ENCODE results near the gene PDPN.
A peak's percentile ranks its signal among the peaks of the same experiment; 100 is the strongest.
"Not testable (repeated sequence)": the region's sequence is repeated elsewhere in the genome, so short reads cannot be mapped to it uniquely, and the experiment has no call there.

The PDPN gene, protein sequence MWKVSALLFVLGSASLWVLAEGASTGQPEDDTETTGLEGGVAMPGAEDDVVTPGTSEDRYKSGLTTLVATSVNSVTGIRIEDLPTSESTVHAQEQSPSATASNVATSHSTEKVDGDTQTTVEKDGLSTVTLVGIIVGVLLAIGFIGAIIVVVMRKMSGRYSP

GRCh38 chr1:13583595-13583965 lies at the start of gene PDPN:
Gene PDPN, plus strand, starts transcription at chr1:13583832. Its CDS starts 202 bp downstream, at chr1:13584034.
- FAIRE-seq (no peak), DNase-seq (ENCODE audit: insufficient read length, low spot score) (peak; percentile 59)

DNA sequence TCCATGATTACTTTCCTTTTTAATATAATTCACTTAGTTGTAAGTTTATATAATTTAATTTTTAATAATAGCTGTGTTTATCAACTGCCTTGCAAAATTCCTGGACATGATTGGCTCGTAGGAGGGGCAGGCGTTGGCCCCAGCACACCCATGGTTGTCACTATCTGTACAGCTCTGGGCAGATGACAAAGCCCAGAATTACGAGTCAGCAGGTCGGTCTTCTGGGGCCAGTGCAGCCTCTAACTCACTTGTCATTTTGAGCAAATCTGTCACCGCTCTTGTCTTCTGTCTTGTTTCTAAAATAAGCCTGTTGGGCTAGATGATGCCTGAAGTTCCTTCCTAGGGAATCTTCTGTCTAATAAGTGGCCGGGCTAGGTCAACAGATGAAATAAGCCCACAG lies 48.4 kb upstream of the PDPN start:
- DNase-seq (ENCODE audit: insufficient read length, low spot score), result no peak
- no peak for FAIRE-seq

DNA sequence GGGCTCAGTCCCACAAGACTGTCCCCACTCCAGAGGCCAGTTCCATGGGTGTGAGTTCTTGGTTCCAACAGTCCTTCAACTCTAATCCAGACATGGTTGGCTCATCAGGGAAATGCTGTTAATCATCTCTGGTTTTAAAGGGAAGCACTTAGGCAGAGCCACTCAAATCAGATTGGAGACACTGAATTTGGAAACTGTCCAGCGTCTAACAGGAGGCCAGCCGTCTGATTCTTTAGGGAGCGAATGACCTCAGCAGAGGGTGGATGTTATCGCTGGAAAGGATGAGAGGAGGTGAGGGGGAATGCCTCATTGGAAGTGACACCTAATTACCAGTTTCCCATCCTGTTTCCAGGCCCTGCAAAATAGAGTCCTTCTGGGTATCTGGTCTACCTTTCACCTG lies 47.1 kb upstream of the PDPN start:
- no peak for FAIRE-seq

DNA sequence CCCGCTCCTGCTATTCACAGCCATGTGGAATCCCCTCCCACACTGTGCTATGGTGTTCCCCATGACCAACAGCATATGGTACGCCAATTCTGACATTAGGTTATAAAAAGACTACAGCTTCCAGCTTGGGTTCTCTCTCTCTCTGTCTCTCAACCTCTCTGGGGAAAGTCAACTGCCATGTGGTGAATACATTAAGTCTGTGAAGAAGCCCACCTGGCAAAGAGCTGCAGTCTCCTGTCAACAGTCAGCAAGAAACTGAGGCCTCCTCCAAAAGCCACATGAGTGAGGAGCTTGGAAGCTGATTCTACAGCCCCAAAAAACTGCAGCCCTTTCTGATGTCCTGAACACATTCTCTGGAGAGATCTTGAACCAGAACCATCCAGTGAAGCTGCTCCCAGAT lies 44.8 kb upstream of the PDPN start:
- DNase-seq (ENCODE audit: insufficient read length, low spot score) (no peak), FAIRE-seq (no peak)

More for the DNA sequence above, 47.1 kb upstream of the PDPN start:
- DNase-seq (ENCODE audit: insufficient read length, low spot score), result no peak

- FAIRE-seq (no peak), DNase-seq (ENCODE audit: insufficient read length, low spot score) (no peak)
These were observed 43.9 kb upstream of the PDPN start for GRCh38 chr1:13539683-13540082.

DNA sequence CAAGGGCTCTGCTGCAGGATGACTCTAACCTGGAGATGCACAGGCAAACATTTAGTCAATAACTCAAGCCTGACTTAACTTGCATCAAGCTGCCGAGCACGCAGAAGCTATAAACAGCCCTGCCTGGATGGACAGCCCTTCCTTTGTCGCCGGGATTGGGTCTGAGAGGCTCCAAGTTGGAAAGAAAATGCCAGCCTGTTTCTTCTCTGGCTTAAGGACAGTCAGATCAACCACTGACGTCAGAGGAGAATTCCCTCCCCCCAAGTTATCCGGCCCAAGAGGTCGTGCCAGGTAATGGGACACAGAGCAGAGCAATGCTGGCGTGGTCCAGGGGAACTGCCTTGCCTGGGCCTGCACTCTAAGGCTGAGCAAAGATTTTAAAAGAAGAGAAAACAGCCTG lies 42.8 kb upstream of the PDPN start:
- FAIRE-seq (no peak), DNase-seq (ENCODE audit: insufficient read length, low spot score) (no peak)

DNA sequence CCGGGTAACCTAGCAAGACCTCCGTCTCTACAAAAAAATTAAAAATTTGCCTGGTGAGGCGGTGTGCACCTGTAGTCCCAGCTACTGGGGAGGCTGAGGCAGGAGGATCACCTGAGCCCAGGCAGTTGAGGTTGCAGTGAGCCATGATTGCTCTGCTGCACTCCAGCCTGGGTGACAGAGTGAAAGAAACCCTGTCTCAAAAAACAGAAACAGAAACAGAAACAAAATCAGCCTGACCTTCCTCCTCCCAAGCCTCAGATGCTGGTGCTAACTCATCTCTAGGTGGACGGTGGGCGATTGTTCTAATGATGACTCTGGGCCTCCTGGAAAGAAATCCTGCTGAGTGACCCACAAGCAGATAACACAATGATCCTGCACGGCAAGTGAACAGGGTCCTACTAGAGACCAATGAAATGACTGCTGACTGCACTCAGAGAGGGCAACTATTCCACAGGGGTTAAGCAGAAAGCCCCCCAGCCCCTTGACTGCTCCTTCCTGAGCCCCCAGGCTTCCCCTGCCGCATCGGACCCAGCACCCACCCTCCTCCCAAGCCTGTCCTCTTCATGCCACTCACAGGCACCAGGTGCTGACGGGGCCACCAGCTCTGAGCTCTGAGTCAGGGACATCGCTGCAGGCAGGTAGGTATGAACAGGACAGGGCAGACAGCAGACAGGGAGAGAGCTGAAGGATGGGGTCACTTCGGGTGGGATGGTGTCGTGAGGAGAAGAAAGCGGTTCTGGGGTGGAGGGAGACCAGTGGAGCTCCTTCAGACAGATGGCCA lies 42.0 kb upstream of the PDPN start:
- FAIRE-seq, result no peak
- no peak for DNase-seq (ENCODE audit: insufficient read length, low spot score)

DNA sequence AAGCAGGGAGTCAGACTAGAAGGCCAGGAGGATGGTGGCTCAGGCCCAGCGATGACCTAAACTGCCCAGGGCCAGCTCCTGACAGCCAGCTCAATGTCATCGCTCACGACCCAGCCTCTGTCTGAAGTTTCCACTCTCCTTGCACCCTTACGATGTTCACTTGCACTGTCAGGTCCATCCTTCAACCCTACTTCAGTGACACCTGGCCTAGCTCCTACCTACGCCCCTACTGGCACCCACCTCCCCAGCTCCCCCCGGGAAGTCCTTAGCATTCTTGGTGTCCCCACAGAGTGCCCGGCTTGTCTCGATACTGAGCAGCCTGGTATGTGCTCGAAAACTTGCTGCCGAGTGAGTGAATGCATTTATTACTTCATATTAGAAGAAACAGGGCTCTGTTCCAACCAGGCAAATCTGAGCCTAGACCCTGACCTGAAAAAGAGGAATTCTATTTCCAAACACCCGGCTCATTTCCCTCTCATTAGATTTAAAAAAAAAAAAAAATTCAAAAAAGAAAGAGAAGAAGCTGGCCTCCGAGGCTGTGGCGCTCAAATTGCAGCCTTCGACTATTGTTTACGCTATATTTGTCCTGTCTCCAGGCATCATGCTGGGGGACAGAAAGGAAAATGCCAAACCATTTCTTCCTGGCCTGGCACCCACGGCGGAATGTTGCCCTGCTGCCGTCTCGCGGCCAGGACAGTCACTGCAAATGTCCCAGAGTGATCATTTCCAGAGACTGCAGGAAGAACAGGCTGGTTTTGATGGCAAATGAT lies 40.0 kb upstream of the PDPN start:
- no peak for DNase-seq (ENCODE audit: insufficient read length, low spot score)
- FAIRE-seq, result no peak

- DNase-seq (ENCODE audit: insufficient read length, low spot score) (no peak), FAIRE-seq (no peak)
These were observed 39.4 kb upstream of the PDPN start for GRCh38 chr1:13544221-13544556.

DNA sequence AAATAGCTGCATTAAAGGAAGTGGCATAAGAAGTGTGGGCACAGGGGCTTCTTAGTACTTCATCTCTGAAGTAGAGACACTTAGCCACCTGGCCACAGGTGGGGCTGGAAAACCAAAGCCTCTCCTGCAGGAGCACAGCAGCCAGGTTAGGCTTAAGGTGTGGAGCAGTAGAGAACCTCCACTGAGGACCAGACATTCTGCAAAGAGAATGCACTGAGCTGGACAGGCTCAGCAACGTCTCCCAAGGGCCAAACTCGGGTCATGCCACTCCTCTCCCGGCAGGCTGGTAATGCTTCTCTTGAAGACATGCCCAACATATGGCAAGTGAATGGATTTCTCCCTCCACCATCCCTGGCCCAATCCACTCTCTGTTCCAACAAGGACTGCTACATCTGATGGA lies 36.8 kb upstream of the PDPN start:
- no peak for FAIRE-seq
- DNase-seq (ENCODE audit: insufficient read length, low spot score), result no peak

- no peak for FAIRE-seq
These were observed 35.4 kb upstream of the PDPN start for GRCh38 chr1:13548281-13548680.

DNA sequence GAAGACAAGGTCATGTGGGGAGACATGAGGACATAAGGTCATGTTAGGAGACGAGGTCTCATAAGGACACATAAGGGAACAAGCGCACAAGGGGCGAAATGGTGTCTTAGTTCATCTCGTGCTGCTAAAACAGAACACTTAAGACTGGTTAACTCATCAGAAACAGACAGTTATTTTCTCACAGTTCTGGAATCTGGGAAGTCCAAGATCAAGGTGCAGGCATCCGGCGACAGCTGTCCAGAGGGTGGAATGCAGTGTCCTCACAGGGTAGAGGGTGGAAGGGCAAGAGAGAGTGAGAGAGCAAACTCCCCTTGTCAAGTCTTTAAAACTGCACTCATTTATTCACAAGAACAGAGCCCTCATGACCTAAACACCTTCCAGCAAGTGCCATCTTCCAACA lies 34.6 kb upstream of the PDPN start:
- no peak for FAIRE-seq
- DNase-seq (ENCODE audit: insufficient read length, low spot score), result no peak

More at GRCh38 chr1:13548281-13548680, 35.4 kb upstream of the PDPN start:
- no peak for DNase-seq (ENCODE audit: insufficient read length, low spot score)

- FAIRE-seq (no peak), DNase-seq (ENCODE audit: insufficient read length, low spot score) (no peak)
These were observed 34.1 kb upstream of the PDPN start for GRCh38 chr1:13549521-13549920.

DNA sequence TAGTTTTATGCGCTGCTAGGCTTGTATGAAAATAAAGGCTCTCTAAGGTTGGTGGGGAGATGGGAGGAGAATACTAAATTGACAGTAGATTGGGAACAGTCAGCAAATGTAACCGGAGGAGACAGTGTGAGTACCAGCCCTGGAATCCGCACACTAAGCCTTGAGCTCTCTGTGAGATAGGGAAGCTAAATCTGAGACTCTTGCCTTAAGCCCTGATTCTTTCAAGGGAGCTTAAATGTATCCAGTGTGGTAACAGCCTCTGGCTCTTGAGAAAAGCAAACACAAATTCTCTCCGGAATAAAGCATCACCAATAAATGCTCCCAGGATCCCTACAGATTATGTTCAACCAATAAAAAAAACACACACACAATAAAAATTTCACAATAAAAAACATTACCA lies 33.0 kb upstream of the PDPN start:
- no peak for DNase-seq (ENCODE audit: insufficient read length, low spot score)
- FAIRE-seq, result no peak

DNA sequence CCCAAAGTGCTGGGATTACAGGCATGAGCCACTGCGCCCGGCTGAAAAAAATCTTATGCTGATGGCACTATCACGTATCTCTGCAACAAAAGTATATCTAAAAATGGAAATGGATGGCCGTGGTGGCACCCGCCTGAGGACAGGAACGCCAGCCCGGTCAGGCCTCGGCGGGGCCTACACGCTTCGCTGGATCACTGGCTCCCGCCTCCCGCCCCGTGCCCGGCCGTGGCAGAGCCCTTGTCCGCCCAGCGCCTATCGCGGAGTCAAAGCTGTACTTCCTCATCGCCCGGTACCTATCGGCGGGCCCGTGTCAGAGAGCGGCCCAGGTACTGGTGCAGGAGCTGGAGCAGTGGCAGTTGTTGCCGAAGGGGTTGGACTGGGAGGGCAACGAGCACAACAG lies 28.8 kb upstream of the PDPN start:
- DNase-seq (ENCODE audit: insufficient read length, low spot score) (no peak), FAIRE-seq (no peak)

DNA sequence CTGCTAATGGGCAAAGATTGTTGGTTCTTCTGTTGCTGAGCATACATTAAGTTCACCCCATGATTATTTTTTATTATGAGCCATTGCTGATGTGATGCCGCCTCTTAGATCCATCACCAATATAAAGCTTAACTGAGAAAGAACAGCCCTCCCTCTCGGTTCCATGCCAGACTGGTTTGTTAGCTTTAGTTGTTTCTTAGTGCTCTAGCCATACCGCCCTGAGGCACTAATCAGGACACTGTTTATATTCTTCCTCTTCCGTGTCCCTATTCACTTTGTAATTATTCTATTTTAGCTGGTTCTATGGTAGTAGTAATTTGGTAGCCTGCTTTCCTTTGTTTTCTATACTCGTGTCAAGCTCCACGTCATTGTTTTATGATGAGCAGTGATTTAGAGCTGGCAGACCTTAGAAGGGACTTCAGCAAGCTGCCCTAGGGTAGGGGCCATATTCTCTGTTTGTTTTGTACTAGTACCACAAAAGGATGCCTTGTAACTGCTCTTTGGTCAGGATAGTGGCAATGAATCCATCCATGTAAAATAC lies 27.3 kb upstream of the PDPN start:
- DNase-seq (ENCODE audit: insufficient read length, low spot score) (no peak), FAIRE-seq (no peak)

GRCh38 chr1:13560541-13560940 lies 23.1 kb upstream of the PDPN start:
- FAIRE-seq (no peak), DNase-seq (ENCODE audit: insufficient read length, low spot score) (no peak)

DNA sequence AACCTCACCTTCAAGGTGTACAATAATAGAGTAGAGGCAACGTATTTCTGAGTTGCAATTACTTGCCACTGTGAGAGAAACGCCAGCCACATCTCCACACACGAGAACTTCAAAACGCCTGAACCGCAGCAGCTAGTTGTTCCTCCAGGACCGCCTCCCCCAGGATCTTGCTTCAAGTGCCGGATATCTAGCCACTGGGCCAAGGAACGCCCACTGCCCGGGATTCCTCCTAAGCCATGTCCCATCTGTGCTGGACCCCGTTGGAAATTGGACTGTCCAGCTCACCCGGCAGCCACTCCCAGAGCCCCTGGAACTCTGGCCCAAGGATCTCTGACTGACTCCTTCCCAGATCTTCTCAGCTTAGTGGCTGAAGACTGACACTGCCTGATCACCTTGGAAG lies 20.7 kb upstream of the PDPN start:
- DNase-seq (ENCODE audit: insufficient read length, low spot score); FAIRE-seq: not testable (repeated sequence)

GRCh38 chr1:13564073-13564472 lies 19.6 kb upstream of the PDPN start:
- DNase-seq (ENCODE audit: insufficient read length, low spot score) (no peak), FAIRE-seq (no peak)

DNA sequence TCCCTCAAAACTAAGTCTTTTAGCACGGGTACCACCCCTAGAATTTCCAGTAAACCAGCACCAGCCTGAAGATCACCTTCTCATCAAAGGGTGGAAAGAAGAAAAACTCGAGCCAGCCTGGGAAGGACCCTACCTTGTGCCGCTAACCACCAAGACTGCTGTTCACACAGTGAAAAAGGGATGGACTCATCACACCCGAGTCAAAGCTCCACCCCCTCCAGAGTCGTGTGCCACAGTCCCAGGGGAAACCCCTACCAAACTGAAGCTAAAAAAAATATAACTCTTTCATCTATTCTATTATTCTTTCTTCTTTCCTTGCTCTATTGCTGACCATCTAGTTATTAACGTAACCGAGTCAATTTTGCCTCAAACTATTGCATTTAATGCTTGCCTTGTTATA lies 13.2 kb upstream of the PDPN start:
- not testable (repeated sequence) for DNase-seq (ENCODE audit: insufficient read length, low spot score); FAIRE-seq

GRCh38 chr1:13570924-13571323 lies 12.7 kb upstream of the PDPN start:
- DNase-seq (ENCODE audit: insufficient read length, low spot score), result no peak
- FAIRE-seq, result no peak

DNA sequence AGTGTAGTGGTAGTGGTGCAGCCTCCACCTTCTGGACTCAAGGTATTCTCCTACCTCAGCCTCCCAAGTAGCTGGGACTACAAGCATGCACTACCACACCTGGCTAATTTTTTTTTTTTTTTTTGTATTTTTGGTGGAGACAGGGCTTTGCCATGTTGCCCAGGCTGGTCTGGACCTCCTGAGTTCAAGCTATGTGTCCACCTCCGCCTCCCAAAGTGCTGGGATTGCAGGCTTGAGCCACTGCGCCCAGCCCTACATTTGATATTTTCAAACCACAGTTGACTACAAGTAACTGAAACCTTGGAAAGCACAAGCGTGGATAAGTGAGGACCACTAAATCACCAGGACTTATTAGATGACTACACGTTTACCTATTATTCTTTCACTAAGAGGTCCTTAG lies 10.0 kb upstream of the PDPN start:
- DNase-seq (ENCODE audit: insufficient read length, low spot score) (no peak), FAIRE-seq (no peak)
